Dermis microvascular lymphatic vessel endothelial cell (primary cell): Measurements from ENCODE around the gene PRSS48. TPM values are rescaled to one million over a fixed set of nuclear protein-coding genes. Genes with fewer than 3 reads are reported as not detected.
"Not testable (repeated sequence)": the region's sequence is repeated elsewhere in the genome, so short reads cannot be mapped to it uniquely, and the experiment has no call there.

Experiments used
- DNase-seq, 2 donors: peaks; one replicate each; pipeline versions ENCODE4 v3.0.0 to v3.0.0-alpha.2; 2010; ENCODE audit warnings: low read depth in 2 of 2
- total RNA-seq: library from RNA; depleted of rRNA; stranded (reverse); fragments of >200 nt; gene quantifications from 2 replicates; pipeline ENCODE4 v1.2.1, GENCODE V29; 2014

The PRSS48 gene
- total RNA-seq, 1 donor from 2014 or later = not detected

DNA sequence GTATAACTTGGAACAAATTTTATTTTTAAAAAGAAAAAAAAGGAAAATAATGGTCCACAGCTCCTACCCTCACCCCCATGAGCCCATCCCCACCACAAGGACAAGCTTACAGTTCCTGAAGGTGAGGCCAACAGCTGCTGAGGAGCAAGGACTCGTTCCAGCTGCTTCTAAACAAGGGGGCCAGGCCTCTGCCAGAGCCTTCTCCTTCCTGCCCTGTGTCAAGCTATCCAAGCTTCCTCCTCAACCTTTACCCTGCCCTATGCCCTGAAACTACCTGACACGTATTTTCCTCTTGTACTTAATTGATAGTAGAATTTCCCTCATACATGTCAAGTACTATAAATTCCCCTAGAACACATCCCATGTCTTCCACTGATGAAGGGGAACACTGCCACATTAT lies 39.7 kb downstream of the PRSS48 start:
- DNase-seq = no peak

DNA sequence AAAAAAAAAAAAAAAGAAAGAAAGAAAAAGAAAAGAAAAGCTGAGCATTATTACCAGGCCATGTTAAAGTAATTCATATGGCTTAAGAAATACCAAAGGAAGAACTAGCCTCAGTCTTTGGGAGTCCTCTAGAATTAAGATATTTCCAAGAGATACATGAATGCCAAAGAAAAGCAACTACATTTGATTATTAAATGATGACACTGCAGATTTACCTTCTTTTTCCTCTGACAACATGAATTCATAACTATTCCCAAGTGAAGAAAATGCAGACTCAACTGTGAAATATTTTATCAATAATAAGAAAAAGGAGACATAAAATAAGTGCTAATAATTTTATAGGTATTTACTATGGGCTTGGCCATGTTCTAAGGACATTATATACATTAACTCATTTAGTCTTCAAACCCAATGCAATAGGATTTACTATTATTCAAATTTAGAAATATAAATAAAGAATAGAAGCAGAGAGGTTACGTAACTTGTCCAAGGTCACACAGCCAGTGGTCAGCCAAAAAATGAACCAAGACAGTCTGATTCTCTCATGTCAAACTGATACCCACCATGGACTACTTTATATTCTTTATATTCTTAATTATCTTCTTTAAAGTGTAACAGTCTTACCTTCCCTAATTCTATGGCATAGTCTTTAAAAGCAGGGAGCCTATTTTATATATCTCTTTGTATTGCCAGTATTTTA lies 41.5 kb downstream of the PRSS48 start:
- DNase-seq = no peak

DNA sequence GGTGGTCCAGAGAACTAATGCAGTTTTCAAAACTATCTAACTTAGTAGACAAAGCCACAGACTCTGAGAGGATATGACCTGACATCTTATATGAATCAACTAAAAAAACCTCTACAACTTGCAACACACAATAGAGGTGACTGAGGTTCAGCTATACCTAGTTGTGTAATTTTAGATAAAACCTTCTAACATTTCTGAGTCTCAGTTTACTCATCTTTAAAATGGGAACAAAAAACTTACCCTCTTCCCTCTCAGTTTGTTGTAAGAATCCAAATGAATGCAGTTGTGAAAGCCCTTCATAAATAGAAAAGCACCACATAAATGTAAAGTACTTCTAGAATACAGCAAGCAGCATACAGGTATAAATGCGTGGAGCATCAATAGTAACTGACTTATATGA lies 42.5 kb downstream of the PRSS48 start:
- no peak for DNase-seq

DNA sequence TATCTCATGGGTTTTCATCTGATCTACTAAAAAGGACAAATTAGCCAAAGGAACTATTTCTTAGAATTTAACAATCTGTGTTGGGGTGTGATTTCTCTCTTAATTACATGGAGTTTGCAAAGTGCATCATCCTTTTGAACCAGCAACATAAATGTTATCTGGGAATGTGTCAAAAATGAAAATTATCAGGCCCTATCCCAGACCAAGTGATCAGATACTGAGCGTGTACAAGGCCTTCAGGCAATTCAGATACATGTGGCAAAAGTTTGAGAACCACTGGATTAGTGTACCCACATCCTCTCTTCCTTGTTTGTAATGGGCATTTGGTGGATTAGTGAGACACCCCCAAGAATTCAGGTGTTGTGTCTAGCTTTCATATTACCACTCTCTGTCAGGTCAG lies 44.6 kb downstream of the PRSS48 start:
- no peak for DNase-seq

GRCh38 chr4:151322161-151322560 lies 45.2 kb downstream of the PRSS48 start:
- DNase-seq = not testable (repeated sequence)

DNA sequence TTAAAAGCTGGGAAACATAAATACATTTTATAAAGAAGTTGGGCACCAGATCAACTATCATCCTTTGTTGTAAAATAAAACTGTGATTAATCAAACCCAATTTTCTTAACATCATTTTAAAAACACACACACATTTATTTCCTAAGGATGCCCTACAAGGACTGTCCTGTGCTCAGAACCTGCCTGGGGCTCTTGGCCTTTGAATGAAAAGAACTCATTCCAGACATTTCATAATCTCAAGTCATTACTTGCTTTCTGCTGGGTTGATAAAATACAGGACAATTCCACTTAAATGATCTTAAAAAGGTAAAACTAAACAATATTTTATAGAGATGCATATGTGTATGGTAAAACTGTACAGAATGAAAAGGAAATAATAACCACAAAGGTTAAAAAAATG lies 45.6 kb downstream of the PRSS48 start:
- no peak for DNase-seq

GRCh38 chr4:151323667-151324066 lies 46.7 kb downstream of the PRSS48 start:
- DNase-seq = no peak

GRCh38 chr4:151324124-151324751 lies 47.3 kb downstream of the PRSS48 start:
- no peak for DNase-seq

GRCh38 chr4:151324752-151325110 lies 47.8 kb downstream of the PRSS48 start:
- peak; percentile 45 to 84 for DNase-seq

GRCh38 chr4:151325111-151325948 lies 48.4 kb downstream of the PRSS48 start, which contains the start of gene SH3D19:
Gene SH3D19, minus strand, starts transcription at chr4:151325605. Its CDS starts 253 bp downstream, at chr4:151325352.
- DNase-seq = peak; percentile 93 to 94

- no peak for DNase-seq
Measured at GRCh38 chr4:151325949-151326246, 48.9 kb downstream of the PRSS48 start.

GRCh38 chr4:151329217-151330007 lies 52.5 kb downstream of the PRSS48 start:
- no peak for DNase-seq

- DNase-seq = peak in 1 of 2 donors; percentile 20
Measured at GRCh38 chr4:151331276-151332042, 54.5 kb downstream of the PRSS48 start.

- DNase-seq = no peak
Measured at GRCh38 chr4:151339467-151339866, 62.5 kb downstream of the PRSS48 start.

DNA sequence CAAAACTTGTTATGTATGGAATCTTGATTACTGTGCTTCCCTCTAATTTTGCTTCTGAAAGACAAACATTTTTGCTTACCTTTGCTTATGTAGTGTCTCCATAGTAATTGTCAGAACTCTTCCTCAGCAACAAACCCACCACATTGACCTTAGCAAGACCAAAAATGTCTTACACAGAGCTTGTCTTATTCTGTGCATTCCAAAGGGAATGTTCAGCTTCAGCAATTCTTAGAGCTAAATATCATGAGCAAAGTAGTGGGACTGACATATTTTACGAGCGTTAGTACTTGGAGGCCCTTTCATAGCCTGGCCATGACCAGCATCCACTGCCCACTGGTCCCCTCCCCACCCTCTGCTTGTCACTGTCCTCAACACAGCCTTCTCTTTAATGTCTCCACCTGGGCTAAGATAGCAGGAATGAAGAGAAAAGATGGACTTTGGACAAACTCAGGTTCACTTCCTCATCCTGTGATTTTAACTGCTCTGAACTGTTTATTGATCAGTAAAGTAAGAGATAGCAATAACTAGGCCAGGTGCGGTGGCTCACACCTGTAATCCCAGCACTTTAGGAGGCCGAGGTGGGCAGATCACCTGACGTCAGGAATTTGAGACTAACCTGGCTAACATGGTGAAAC lies 63.9 kb downstream of the PRSS48 start:
- no peak for DNase-seq

Other genes with a start within 250 kb of the PRSS48 start
- gene RPS3A, start 177.5 kb upstream of the PRSS48 start, total RNA-seq = 1,726 and 3,014 TPM in 2 replicates
- 32.7 and 43.0 TPM in 2 replicates for gene SH3D19, start 48.4 kb downstream of the PRSS48 start, total RNA-seq
- 0.39 and 0.76 TPM in 2 replicates for gene FHIP1A, start 132.0 kb downstream of the PRSS48 start, total RNA-seq